WTC11 (cell line): Measurements from ENCODE around the gene MEN1. TPM values are rescaled to one million over a fixed set of nuclear protein-coding genes. Genes with fewer than 3 reads are reported as not detected.

Source experiments
- ATAC-seq: fragments of 200-7000 bp; cut with Tn5 transposase; 2 replicates; pipeline ENCODE4 v1.10.0; 2021; ENCODE audit warnings: mild to moderate bottlenecking, moderate library complexity
- CTCF ChIA-PET: fragments of 300-600 bp; sonication (Branson Sonifier 250); formaldehyde crosslinking; loops from one replicate; lab custom pipeline; 2021; ENCODE audit warnings: antibody characterized with exemption; lab: Charles Lee
- POLR2A ChIA-PET: fragments of 350-600 bp; sonication (Branson Sonifier 250); formaldehyde crosslinking; loops from one replicate; lab custom pipeline; 2021; ENCODE audit warnings: antibody characterized with exemption; lab: Charles Lee
- DNase-seq: peaks from one replicate; pipeline ENCODE4 v3.0.0; 2021; ENCODE audit warnings: low spot score
- H3K27ac Mint-ChIP-seq: 2 replicates; pipeline ENCODE4 v1.8.0; 2021; ENCODE audit warnings: mixed read lengths
- H3K27me3 Mint-ChIP-seq: 2 replicates; pipeline ENCODE4 v1.8.0; 2021; ENCODE audit warnings: low read depth, mild to moderate bottlenecking, moderate library complexity, mixed read lengths
- H3K36me3 Mint-ChIP-seq: 2 replicates; pipeline ENCODE4 v1.8.0; 2021; ENCODE audit warnings: mixed read lengths
- H3K4me1 Mint-ChIP-seq: 2 replicates; pipeline ENCODE4 v1.8.0; 2022; ENCODE audit warnings: mixed read lengths
- H3K4me3 Mint-ChIP-seq: 2 replicates; pipeline ENCODE4 v1.8.0; 2021; ENCODE audit warnings: mild to moderate bottlenecking, moderate library complexity, mixed read lengths
- H3K9me3 Mint-ChIP-seq: 2 replicates; pipeline ENCODE4 v1.8.0; 2021; ENCODE audit warnings: mixed read lengths
- CDX4 ChIP-seq: fragments of 250-450 bp; sonication (Bioruptor Pico); IDR thresholded peaks from 2 replicates; pipeline ENCODE4 v1.9.0; 2021; ENCODE audit warnings: moderate library complexity, mild to moderate bottlenecking, inconsistent platforms, borderline replicate concordance
- CREB1 ChIP-seq: sonication (generic); formaldehyde crosslinking; IDR thresholded peaks from 2 replicates; pipeline ENCODE4 v1.8.0; 2023; ENCODE audit warnings: mild to moderate bottlenecking, missing genetic modification reagents
- E2F1 ChIP-seq: sonication (generic); formaldehyde crosslinking; IDR thresholded peaks from 2 replicates; pipeline ENCODE4 v1.8.0; 2022; ENCODE audit warnings: mild to moderate bottlenecking, missing genetic modification reagents
- EMX1 ChIP-seq: fragments of 250-450 bp; sonication (Bioruptor Pico); IDR thresholded peaks from 2 replicates; pipeline ENCODE4 v1.8.0; 2021; ENCODE audit warnings: mild to moderate bottlenecking
- ERG ChIP-seq: fragments of 250-450 bp; sonication (Bioruptor Pico); IDR thresholded peaks from 2 replicates; pipeline ENCODE4 v1.8.0; 2021; ENCODE audit warnings: mild to moderate bottlenecking
- FOXP1 ChIP-seq: sonication (generic); formaldehyde crosslinking; IDR thresholded peaks from 2 replicates; pipeline ENCODE4 v1.8.0; 2022; ENCODE audit warnings: missing genetic modification reagents, mild to moderate bottlenecking, moderate library complexity, borderline replicate concordance
- GRHL2 ChIP-seq: fragments of 250-450 bp; sonication (Bioruptor Pico); IDR thresholded peaks from 2 replicates; pipeline ENCODE4 v1.8.0; 2022; ENCODE audit warnings: mild to moderate bottlenecking, moderate library complexity; ENCODE audit not compliant: insufficient replicate concordance, severe bottlenecking
- HMGA2 ChIP-seq: fragments of 250-450 bp; sonication (Bioruptor Pico); IDR thresholded peaks from 2 replicates; pipeline ENCODE4 v1.4.0; 2021; ENCODE audit warnings: mild to moderate bottlenecking, moderate library complexity
- HMGXB4 ChIP-seq: sonication (generic); formaldehyde crosslinking; IDR thresholded peaks from 2 replicates; pipeline ENCODE4 v1.8.1; 2023; ENCODE audit warnings: mild to moderate bottlenecking, moderate library complexity, missing genetic modification reagents
- IRF1 ChIP-seq: sonication (generic); formaldehyde crosslinking; IDR thresholded peaks from 2 replicates; pipeline ENCODE4 v1.8.0; 2023; ENCODE audit warnings: missing genetic modification reagents
- JAZF1 ChIP-seq: fragments of 250-450 bp; sonication (Bioruptor Pico); IDR thresholded peaks from 2 replicates; pipeline ENCODE4 v1.9.0; 2021; ENCODE audit warnings: moderate library complexity, mild to moderate bottlenecking, inconsistent platforms
- MYBL2 ChIP-seq: sonication (generic); formaldehyde crosslinking; IDR thresholded peaks from 2 replicates; pipeline ENCODE4 v1.8.1; 2023; ENCODE audit warnings: mild to moderate bottlenecking, moderate library complexity, missing genetic modification reagents
- NFYB ChIP-seq: sonication (generic); formaldehyde crosslinking; conservative IDR thresholded peaks from 2 replicates; pipeline ENCODE4 v1.8.0; 2022; ENCODE audit warnings: low read depth, missing genetic modification reagents
- NR1H2 ChIP-seq: sonication (generic); formaldehyde crosslinking; IDR thresholded peaks from 2 replicates; pipeline ENCODE4 v1.9.0; 2021; ENCODE audit warnings: mild to moderate bottlenecking, moderate library complexity, missing genetic modification reagents
- NR2C2 ChIP-seq: sonication (generic); formaldehyde crosslinking; IDR thresholded peaks from 2 replicates; pipeline ENCODE4 v1.8.0; 2022; ENCODE audit warnings: mild to moderate bottlenecking, missing genetic modification reagents
- OVOL2 ChIP-seq: fragments of 250-450 bp; sonication (Bioruptor Pico); IDR thresholded peaks from 2 replicates; pipeline ENCODE4 v1.9.0; 2021; ENCODE audit warnings: mild to moderate bottlenecking, borderline replicate concordance
- PREB ChIP-seq: sonication (generic); formaldehyde crosslinking; IDR thresholded peaks from 2 replicates; pipeline ENCODE4 v1.8.1; 2022; ENCODE audit warnings: mild to moderate bottlenecking, missing genetic modification reagents, moderate library complexity, borderline replicate concordance
- RELA ChIP-seq: sonication (generic); formaldehyde crosslinking; IDR thresholded peaks from 2 replicates; pipeline ENCODE4 v1.8.1; 2022; ENCODE audit warnings: missing genetic modification reagents, mild to moderate bottlenecking, borderline replicate concordance
- SMAD3 ChIP-seq: sonication (generic); formaldehyde crosslinking; IDR thresholded peaks from 2 replicates; pipeline ENCODE4 v1.8.0; 2022; ENCODE audit warnings: missing genetic modification reagents, mild to moderate bottlenecking, borderline replicate concordance
- STAT6 ChIP-seq: sonication (generic); formaldehyde crosslinking; conservative IDR thresholded peaks from 2 replicates; pipeline ENCODE4 v1.8.1; 2023; ENCODE audit warnings: mild to moderate bottlenecking, low read depth, missing genetic modification reagents, moderate library complexity
- USF1 ChIP-seq: sonication (generic); formaldehyde crosslinking; IDR thresholded peaks from 2 replicates; pipeline ENCODE4 v1.8.0; 2022; ENCODE audit warnings: mild to moderate bottlenecking, missing genetic modification reagents
- ZMAT4 ChIP-seq: fragments of 250-450 bp; sonication (Bioruptor Pico); IDR thresholded peaks from 2 replicates; pipeline ENCODE4 v1.9.0; 2021; ENCODE audit warnings: mild to moderate bottlenecking
- ZNF121 ChIP-seq: sonication (generic); formaldehyde crosslinking; IDR thresholded peaks from 2 replicates; pipeline ENCODE4 v1.8.0; 2023; ENCODE audit warnings: missing genetic modification reagents
- ZNF396 ChIP-seq: fragments of 250-450 bp; sonication (Bioruptor Pico); IDR thresholded peaks from 2 replicates; pipeline ENCODE4 v1.8.0; 2021; ENCODE audit warnings: mild to moderate bottlenecking, moderate library complexity, borderline replicate concordance
- total RNA-seq: library from RNA; stranded (reverse); gene quantifications from 3 replicates; pipeline ENCODE4 v1.2.3, GENCODE V29; 2021

The MEN1 gene
- total RNA-seq, 1 experiment from 2014 or later = 47.1 TPM

GRCh38 chr11:64839335-64839734 lies 29.0 kb upstream of the MEN1 start (continued):
- TF ChIP-seq NR1H2 (CRISPR knock-in tag) (no peak), ZNF396 (CRISPR knock-in tag) (no peak), E2F1 (CRISPR knock-in tag) (no peak), IRF1 (CRISPR knock-in tag) (no peak), HMGA2 (no peak), JAZF1 (CRISPR knock-in tag) (no peak), RELA (CRISPR knock-in tag) (no peak), FOXP1 (CRISPR knock-in tag) (no peak), HMGXB4 (CRISPR knock-in tag) (no peak)

GRCh38 chr11:64838600-64839334 lies 28.4 kb upstream of the MEN1 start:
- Mint-ChIP-seq H3K36me3 (peaks cover 3% of the 10 kb centered on the region; the same call in 1 of the 2 replicates), H3K27ac (no peak overlapping the region), H3K27me3 (no peaks in the 10 kb centered on the region), H3K9me3 (no peaks in the 10 kb centered on the region), H3K4me1 (peaks cover 20% of the 10 kb centered on the region), H3K4me3 (no peak overlapping the region)
- ChIA-PET POLR2A (no interaction called here), CTCF (interaction anchor here (0.5 to 0.9 kb wide), 3 partner anchors 35 to 94 kb away, joined by 3 to 4 read pairs (median 3); no protein-coding TSS in a partner anchor)
- DNase-seq (no peak), ATAC-seq (no peak)
- TF ChIP-seq JAZF1 (CRISPR knock-in tag) = no peak
- TF ChIP-seq ZMAT4 (CRISPR knock-in tag) = no peak
- no peak for TF ChIP-seq CREB1 (CRISPR knock-in tag)
- no peak for TF ChIP-seq MYBL2 (CRISPR knock-in tag)
- TF ChIP-seq GRHL2 (CRISPR knock-in tag) = no peak
- no peak for TF ChIP-seq ERG (CRISPR knock-in tag)
- TF ChIP-seq EMX1 (CRISPR knock-in tag) = no peak
- no peak for TF ChIP-seq NR2C2
- TF ChIP-seq NR1H2 (CRISPR knock-in tag) = no peak
- TF ChIP-seq STAT6 (CRISPR knock-in tag) = no peak
- no peak for TF ChIP-seq HMGA2
- TF ChIP-seq SMAD3 (CRISPR knock-in tag) = no peak
- no peak for TF ChIP-seq USF1 (CRISPR knock-in tag)
- TF ChIP-seq PREB (CRISPR knock-in tag) = no peak
- TF ChIP-seq ZNF121 (CRISPR knock-in tag) = no peak
- TF ChIP-seq FOXP1 (CRISPR knock-in tag) = no peak
- TF ChIP-seq OVOL2 = no peak
- no peak for TF ChIP-seq CDX4
- TF ChIP-seq NFYB (CRISPR knock-in tag) = no peak
